Fibroblast of lung (primary cell): ENCODE measurements around the gene RASSF8. TPM values are rescaled to one million over a fixed set of nuclear protein-coding genes. Genes with fewer than 3 reads are reported as not detected.

Source experiments
- DNase-seq, 2 donors: peaks; one replicate each; pipeline versions ENCODE4 v3.0.0 to v3.0.0-alpha.2; 2010; ENCODE audit warnings: low read depth in 2 of 2
- H2AFZ ChIP-seq: 2 replicates; pipeline ENCODE4 v1.5.1; 2012; ENCODE audit warnings: low read length, control low read depth, inconsistent platforms
- H3K27ac ChIP-seq: 2 replicates; pipeline ENCODE4 v1.5.1; 2011; ENCODE audit warnings: low read length, control low read depth; ENCODE audit not compliant: insufficient read depth
- H3K27me3 ChIP-seq: 2 replicates; pipeline ENCODE4 v1.5.1; 2011; ENCODE audit warnings: mild to moderate bottlenecking, low read length; ENCODE audit not compliant: control insufficient read depth, insufficient read depth
- H3K36me3 ChIP-seq: 2 replicates; pipeline ENCODE4 v1.5.1; 2011; ENCODE audit warnings: low read length; ENCODE audit not compliant: control insufficient read depth, insufficient read depth
- H3K4me1 ChIP-seq: 2 replicates; pipeline ENCODE4 v1.5.1; 2011; ENCODE audit warnings: low read length; ENCODE audit not compliant: control insufficient read depth, insufficient read depth; ENCODE audit errors: extremely low read depth
- H3K4me2 ChIP-seq: 2 replicates; pipeline ENCODE4 v1.5.1; 2011; ENCODE audit warnings: low read length, control low read depth; ENCODE audit not compliant: insufficient read depth; ENCODE audit errors: extremely low read depth
- H3K4me3 ChIP-seq, 4 experiments: fragments of 200-600 bp in 1 of 4; sonication (generic) in 1 of 4; replicated peaks in 1 of 4; 2 replicates each; pipeline ENCODE4 v1.5.1; 2011 to 2016; ENCODE audit warnings: low read length in 4 of 4, low read depth in 3 of 4, mild to moderate bottlenecking in 3 of 4, control low read depth in 2 of 4, inconsistent platforms in 1 of 4, mixed read lengths in 1 of 4; ENCODE audit not compliant: insufficient read depth in 1 of 4; ENCODE audit errors: control extremely low read depth in 1 of 4
- H3K79me2 ChIP-seq: 2 replicates; pipeline ENCODE4 v1.5.1; 2012; ENCODE audit warnings: mild to moderate bottlenecking, low read length, inconsistent platforms; ENCODE audit not compliant: control insufficient read depth, insufficient read depth
- H3K9ac ChIP-seq: 2 replicates; pipeline ENCODE4 v1.5.1; 2011; ENCODE audit warnings: mild to moderate bottlenecking, low read length, control low read depth; ENCODE audit not compliant: insufficient read depth
- H3K9me3 ChIP-seq: 2 replicates; pipeline ENCODE4 v1.5.1; 2012; ENCODE audit warnings: low read depth, low read length; ENCODE audit not compliant: control insufficient read depth, insufficient read depth
- H4K20me1 ChIP-seq: 2 replicates; pipeline ENCODE4 v1.5.1; 2011; ENCODE audit warnings: low read length; ENCODE audit not compliant: control insufficient read depth, insufficient read depth; ENCODE audit errors: extremely low read depth
- EZH2 ChIP-seq: IDR thresholded peaks from 2 replicates; pipeline ENCODE4 v1.5.1; 2012; ENCODE audit warnings: low read length, control low read depth, mild to moderate bottlenecking; ENCODE audit errors: missing control alignments
- polyA plus RNA-seq, 2 donors: library from polyadenylated mRNA; depleted of rRNA in 1 of 2; stranded (reverse) in 1 of 2; unstranded in 1 of 2; fragments of >200 nt; gene quantifications; 2 replicates each; pipeline ENCODE4 v1.2.1, GENCODE V29; 2011 to 2012; ENCODE audit warnings: missing spikeins in 1 of 2
- total RNA-seq: library from RNA; depleted of rRNA; stranded (reverse); fragments of >200 nt; gene quantifications from 2 replicates; pipeline ENCODE4 v1.2.1, GENCODE V29; 2014
- TF ChIP-seq, protein P1 (sequence below), 2 donors: IDR thresholded peaks in 1 of 2; conservative IDR thresholded peaks in 1 of 2; 1 replicate in 1 of 2; 2 replicates in 1 of 2; pipeline ENCODE4 v1.5.1; 2011 to 2012; ENCODE audit warnings: low read length in 2 of 2, control low read depth in 1 of 2, inconsistent platforms in 1 of 2, low read depth in 1 of 2, mild to moderate bottlenecking in 1 of 2

Gene RASSF8
- total and polyA plus RNA-seq, 2 donors (not counting 1 experiment from before 2014, with no cell fraction given) = 28.8 to 52.8 TPM

DNA sequence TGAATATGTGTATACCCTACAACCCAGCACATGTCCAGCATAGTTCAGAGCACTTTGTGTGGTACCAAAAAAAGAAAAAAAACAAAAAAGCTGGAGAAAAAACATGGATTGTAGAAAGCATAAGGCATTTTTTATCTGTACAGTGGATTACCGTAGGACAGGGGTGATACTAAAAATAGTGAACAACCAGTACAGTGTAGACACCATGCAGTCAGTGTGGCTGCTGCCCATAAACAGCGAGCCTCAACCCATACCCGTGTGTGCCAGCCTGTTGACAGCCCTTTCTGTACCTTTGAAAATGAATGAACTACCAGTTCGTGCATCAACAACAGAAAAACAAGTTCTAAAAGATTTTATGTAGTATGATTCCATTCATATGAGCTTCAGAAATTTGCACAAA lies 25.1 kb downstream of the RASSF8 start:
- peaks cover 64% of the 10 kb centered on the region for H3K79me2 ChIP-seq
- no peak for DNase-seq
- TF ChIP-seq, protein P1, sequence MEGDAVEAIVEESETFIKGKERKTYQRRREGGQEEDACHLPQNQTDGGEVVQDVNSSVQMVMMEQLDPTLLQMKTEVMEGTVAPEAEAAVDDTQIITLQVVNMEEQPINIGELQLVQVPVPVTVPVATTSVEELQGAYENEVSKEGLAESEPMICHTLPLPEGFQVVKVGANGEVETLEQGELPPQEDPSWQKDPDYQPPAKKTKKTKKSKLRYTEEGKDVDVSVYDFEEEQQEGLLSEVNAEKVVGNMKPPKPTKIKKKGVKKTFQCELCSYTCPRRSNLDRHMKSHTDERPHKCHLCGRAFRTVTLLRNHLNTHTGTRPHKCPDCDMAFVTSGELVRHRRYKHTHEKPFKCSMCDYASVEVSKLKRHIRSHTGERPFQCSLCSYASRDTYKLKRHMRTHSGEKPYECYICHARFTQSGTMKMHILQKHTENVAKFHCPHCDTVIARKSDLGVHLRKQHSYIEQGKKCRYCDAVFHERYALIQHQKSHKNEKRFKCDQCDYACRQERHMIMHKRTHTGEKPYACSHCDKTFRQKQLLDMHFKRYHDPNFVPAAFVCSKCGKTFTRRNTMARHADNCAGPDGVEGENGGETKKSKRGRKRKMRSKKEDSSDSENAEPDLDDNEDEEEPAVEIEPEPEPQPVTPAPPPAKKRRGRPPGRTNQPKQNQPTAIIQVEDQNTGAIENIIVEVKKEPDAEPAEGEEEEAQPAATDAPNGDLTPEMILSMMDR (conservative IDR thresholded peaks at IDR 0.05 in 1 of 2, IDR thresholded peaks at IDR 0.05 in 1 of 2; ENCODE audit: low read depth in 1 of 2, low read length in 2 of 2) = no peak
- no peak for TF ChIP-seq EZH2
- no peak overlapping the region for H3K27ac ChIP-seq
- no peaks in the 10 kb centered on the region for H3K9me3 ChIP-seq
- H3K4me3 ChIP-seq = no peak overlapping the region
- no peak overlapping the region for H2AFZ ChIP-seq
- H3K27me3 ChIP-seq = no peaks in the 10 kb centered on the region
- no peaks in the 10 kb centered on the region for H3K4me1 ChIP-seq
- H3K4me2 ChIP-seq = no peak overlapping the region
- H3K36me3 ChIP-seq = no peaks in the 10 kb centered on the region
- no peaks in the 10 kb centered on the region for H4K20me1 ChIP-seq
- no peak overlapping the region for H3K9ac ChIP-seq

DNA sequence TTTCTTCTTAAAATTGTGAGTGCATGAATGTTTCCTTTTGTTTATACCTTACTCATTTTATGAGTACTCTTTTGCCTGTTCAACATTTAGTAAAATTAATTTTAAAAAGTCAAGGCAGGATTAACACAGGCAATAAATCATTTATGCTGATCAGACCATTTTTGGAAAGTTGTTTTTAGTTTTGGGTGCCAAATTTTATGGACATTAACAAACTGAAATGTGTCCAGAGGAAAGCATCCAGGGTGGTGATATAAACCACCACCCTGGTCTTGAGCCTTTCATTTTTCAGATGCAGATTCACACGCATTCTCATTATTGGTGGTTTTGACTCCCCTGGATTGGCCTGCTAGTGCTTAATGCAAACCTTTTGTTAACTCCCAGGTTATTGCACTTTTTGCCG lies 26.3 kb downstream of the RASSF8 start:
- Histone ChIP-seq H3K4me3 (no peak overlapping the region), H3K27ac (no peak overlapping the region), H3K9me3 (no peaks in the 10 kb centered on the region), H3K4me2 (no peak overlapping the region), H3K36me3 (no peaks in the 10 kb centered on the region), H2AFZ (no peak overlapping the region), H3K27me3 (no peaks in the 10 kb centered on the region), H3K79me2 (peaks cover 63% of the 10 kb centered on the region), H3K9ac (no peak overlapping the region), H4K20me1 (no peaks in the 10 kb centered on the region), H3K4me1 (no peaks in the 10 kb centered on the region)
- TF ChIP-seq EZH2 = no peak
- TF ChIP-seq, protein P1 (conservative IDR thresholded peaks at IDR 0.05 in 1 of 2, IDR thresholded peaks at IDR 0.05 in 1 of 2; ENCODE audit: low read depth in 1 of 2, low read length in 2 of 2) = no peak
- DNase-seq = no peak

DNA sequence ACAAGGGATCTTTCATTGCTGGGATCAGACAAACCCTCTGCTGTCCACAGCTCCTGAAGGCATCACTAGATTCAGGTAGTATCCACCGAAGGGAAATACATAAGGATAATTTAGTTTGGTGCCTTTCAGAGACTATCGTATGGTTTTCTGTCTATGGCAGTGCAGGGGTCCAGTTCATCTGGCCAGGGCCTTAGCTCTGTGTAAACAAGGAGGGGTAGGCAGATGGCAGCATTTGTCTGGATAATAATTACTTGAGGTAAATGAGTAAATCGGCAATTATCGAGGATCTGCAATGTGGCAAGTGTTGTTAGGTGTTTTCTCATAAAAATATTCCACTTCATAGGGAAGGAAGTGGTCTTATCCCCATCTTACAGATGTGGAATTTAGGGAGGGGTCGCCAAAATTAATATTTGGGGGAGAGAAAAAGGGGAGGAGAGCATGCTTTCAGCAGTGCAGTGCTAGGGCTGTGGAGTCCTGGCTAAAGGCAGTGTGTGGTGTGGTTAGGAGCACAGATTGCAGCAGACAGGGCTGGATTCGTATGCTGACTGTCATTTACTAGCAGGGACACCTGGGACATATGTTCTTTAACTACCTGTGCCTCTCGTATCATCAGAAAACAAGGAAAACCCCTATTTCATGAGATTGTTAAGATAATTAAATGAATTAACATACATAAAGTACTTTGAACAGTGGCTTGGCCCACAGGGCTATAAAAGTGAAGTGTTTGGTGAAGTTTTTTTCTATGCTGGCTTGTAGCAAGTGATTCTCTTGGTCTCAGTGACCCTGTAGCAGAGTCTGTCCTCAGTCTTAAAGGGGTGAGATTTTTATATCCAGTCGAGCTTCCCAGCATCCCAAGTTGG lies 27.1 kb downstream of the RASSF8 start:
- Histone ChIP-seq H3K27ac (no peak overlapping the region), H3K4me2 (no peak overlapping the region), H2AFZ (no peak overlapping the region), H3K9ac (no peak overlapping the region), H3K27me3 (no peaks in the 10 kb centered on the region), H3K4me1 (no peaks in the 10 kb centered on the region), H3K9me3 (no peaks in the 10 kb centered on the region), H3K79me2 (peaks cover 64% of the 10 kb centered on the region), H3K4me3 (no peak overlapping the region), H3K36me3 (no peaks in the 10 kb centered on the region), H4K20me1 (no peaks in the 10 kb centered on the region)
- no peak for TF ChIP-seq EZH2
- TF ChIP-seq, protein P1 (conservative IDR thresholded peaks at IDR 0.05 in 1 of 2, IDR thresholded peaks at IDR 0.05 in 1 of 2; ENCODE audit: low read depth in 1 of 2, low read length in 2 of 2) = no peak
- no peak for DNase-seq
